Activated naive CD4-positive, alpha-beta T cell treated with anti-CD3 and anti-CD28 coated beads, Interleukin-2, amount 10 ng/mL, durations not matched to agents 7 days and 5 days (primary cell): ENCODE results near the gene FUZ.

ENCODE experiments used
- CTCF ChIA-PET: fragments of 350-600 bp; sonication (Branson Sonifier 250); formaldehyde crosslinking; loops from one replicate; lab custom pipeline; 2021; ENCODE audit warnings: antibody characterized with exemption; lab: Charles Lee
- DNase-seq: peaks from one replicate; pipeline ENCODE4 v3.0.0-alpha.2; 2020
- H3K27ac Mint-ChIP-seq: one replicate; pipeline ENCODE4 v1.8.0; 2021; ENCODE audit warnings: mild to moderate bottlenecking, moderate library complexity, mixed read lengths
- H3K27me3 Mint-ChIP-seq: one replicate; pipeline ENCODE4 v1.8.0; 2021; ENCODE audit warnings: mild to moderate bottlenecking, mixed read lengths
- H3K36me3 Mint-ChIP-seq: one replicate; pipeline ENCODE4 v1.8.0; 2021; ENCODE audit warnings: mixed read lengths
- H3K4me1 Mint-ChIP-seq: one replicate; pipeline ENCODE4 v1.8.0; 2021; ENCODE audit warnings: mixed read lengths
- H3K4me3 Mint-ChIP-seq: one replicate; pipeline ENCODE4 v1.8.0; 2021; ENCODE audit warnings: mild to moderate bottlenecking, moderate library complexity, mixed read lengths
- H3K9me3 Mint-ChIP-seq: one replicate; pipeline ENCODE4 v1.8.0; 2021; ENCODE audit warnings: mixed read lengths

Gene FUZ

DNA sequence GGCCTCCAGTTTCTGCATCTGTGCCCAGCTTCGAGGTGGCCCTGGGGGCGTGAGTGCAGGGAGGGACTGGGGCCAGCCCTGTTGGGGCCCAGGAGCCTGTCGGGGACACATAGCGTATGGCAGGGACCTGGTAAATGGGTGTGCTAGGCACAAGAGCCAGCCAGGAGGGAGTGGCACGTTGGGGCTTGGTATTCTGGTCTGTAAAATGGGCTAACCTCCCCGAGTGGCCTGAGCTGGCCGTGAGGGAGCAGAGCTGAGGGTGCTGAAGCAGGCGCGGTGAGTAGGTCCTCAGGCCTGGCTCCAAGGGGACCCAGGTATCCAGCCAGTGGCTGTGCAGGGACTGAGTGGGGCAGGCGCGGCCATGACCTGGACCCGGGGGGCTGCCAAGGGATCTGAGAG lies 42.2 kb upstream of the FUZ start:
- peaks cover 18% of the 10 kb centered on the region for H3K27me3 Mint-ChIP-seq
- no peak overlapping the region for H3K27ac Mint-ChIP-seq
- DNase-seq: no peak
- H3K4me3 Mint-ChIP-seq: no peak overlapping the region
- H3K4me1 Mint-ChIP-seq: peaks cover 14% of the 10 kb centered on the region
- no peaks in the 10 kb centered on the region for H3K9me3 Mint-ChIP-seq
- CTCF ChIA-PET: no interaction called here
- peaks cover 22% of the 10 kb centered on the region for H3K36me3 Mint-ChIP-seq

DNA sequence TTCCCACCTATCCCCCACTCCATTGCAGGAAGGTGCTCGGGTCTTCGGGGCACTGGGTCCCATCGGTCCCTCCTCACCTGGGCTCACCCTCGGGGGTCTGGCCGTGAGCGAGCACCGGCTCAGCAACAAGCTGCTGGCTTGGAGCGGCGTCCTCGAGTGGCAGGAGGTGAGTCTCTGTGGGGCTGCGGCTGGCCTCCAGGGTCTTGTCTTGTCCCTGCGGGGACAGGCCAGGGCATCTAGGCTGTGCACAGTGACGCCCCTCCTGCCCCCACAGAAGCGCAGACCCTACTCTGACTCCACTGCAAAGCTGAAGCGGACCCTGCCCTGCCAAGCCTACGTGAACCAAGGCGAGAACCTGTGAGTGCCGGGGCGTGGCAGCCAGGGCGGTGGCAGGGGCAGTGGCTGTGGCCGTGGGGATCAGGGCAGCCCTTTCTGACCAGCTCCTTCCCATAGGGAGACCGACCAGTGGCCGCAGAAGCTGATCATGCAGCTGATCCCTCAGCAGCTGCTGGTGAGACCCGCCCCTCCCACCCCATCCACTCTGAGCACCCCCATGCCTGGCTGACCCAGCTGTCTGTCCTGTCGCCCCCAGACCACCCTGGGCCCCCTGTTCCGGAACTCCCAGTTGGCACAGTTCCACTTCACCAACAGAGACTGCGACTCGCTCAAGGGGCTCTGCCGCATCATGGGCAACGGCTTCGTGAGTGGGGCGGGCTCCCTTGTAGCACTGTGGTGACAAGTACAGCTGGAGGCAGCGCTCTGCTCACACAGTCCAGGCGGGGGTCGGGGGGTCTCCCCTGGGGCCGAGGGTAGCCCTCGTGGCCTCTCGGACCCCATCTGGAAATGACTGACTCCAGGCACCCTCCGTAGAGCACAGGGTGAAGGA lies 41.5 kb upstream of the FUZ start:
- peaks cover 18% of the 10 kb centered on the region for H3K27me3 Mint-ChIP-seq
- H3K9me3 Mint-ChIP-seq: no peaks in the 10 kb centered on the region
- H3K27ac Mint-ChIP-seq: no peak overlapping the region
- no peak overlapping the region for H3K4me3 Mint-ChIP-seq
- no peak for DNase-seq
- CTCF ChIA-PET: interaction anchor here (1.0 kb wide), 1 partner anchor 12 kb away, joined by 3 read pairs; no protein-coding TSS in a partner anchor
- H3K36me3 Mint-ChIP-seq: peaks cover 19% of the 10 kb centered on the region
- H3K4me1 Mint-ChIP-seq: peaks cover 20% of the 10 kb centered on the region

- peaks cover 18% of the 10 kb centered on the region for H3K27me3 Mint-ChIP-seq
- H3K4me1 Mint-ChIP-seq: peaks cover 25% of the 10 kb centered on the region
- H3K27ac Mint-ChIP-seq: no peak overlapping the region
- CTCF ChIA-PET: interaction anchor here (1.0 kb wide), 1 partner anchor 12 kb away, joined by 3 read pairs; no protein-coding TSS in a partner anchor
- H3K4me3 Mint-ChIP-seq: peak overlapping the region; percentile 41
- peaks cover 22% of the 10 kb centered on the region for H3K36me3 Mint-ChIP-seq
- peaks cover 3% of the 10 kb centered on the region for H3K9me3 Mint-ChIP-seq
- no peak for DNase-seq
Measured at GRCh38 chr19:49853852-49854377, 40.8 kb upstream of the FUZ start.

DNA sequence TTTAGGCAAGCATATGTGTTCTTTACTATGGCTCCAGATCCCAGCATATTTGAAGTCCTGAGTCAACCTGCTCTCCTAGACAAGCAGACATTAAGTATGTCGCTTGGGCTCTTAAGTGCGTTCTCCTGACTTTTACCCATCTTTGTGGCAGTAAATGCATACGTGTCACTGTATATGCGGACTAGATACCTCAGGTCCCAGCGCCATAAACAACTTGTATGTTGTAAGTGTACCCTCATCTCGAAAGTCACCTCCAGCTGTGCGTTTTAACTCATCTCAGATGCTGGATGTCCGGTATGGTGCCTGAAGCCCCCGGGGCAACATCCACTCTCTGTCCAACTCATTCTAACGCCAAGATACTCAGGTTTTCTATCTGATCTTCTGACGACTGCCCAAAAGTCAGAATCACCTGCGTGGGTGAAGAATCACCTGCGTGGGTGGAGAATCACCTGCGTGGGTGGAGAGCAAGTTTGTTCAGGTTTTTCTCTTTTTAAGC lies 39.6 kb upstream of the FUZ start:
- H3K36me3 Mint-ChIP-seq: peaks cover 23% of the 10 kb centered on the region
- H3K9me3 Mint-ChIP-seq: peaks cover 3% of the 10 kb centered on the region
- CTCF ChIA-PET: no interaction called here
- peak overlapping the region; percentile 81 for H3K4me3 Mint-ChIP-seq
- no peak for DNase-seq
- peaks cover 38% of the 10 kb centered on the region for H3K4me1 Mint-ChIP-seq
- H3K27ac Mint-ChIP-seq: peak overlapping the region; percentile 84
- peaks cover 18% of the 10 kb centered on the region for H3K27me3 Mint-ChIP-seq

DNA sequence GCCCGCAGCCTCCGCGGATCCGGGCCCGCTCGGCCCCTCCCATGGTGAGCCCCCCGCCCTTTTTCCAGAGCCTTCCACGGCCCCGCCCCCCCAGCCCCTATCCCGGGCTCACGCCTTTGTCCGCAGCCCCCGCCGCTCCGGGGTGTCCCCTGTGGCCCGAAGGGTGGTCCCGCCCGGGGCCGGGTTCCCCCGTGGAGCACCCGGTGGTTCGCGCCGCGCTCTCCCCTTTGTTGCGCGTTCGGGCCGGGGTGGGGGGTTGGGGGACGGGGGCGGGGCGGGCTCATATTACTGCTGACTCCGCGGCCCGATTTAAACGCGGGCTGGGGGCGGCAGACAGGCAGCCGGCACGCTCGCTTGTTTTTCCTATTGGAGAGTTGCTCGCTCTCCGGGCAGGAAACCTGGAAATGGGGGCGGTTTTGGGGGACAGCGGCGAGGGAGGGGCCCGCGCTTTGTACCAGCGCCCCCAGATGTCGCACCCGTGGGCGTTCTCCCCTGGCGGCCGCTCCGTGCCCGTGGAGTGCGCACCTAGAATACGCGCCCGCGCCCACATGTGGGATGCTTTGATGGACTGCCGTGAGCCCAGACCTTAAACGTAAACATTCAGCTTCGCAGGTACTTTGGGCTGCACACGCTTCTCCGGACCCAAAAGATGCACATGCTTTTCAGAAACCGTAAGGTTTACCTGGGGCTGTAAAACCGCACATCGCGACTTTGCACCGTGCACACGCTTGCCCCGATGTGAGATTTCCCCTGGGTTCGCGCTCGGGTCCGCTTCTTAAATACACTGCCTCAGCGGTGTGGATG lies 38.6 kb upstream of the FUZ start:
- Mint-ChIP-seq H3K27me3 (peaks cover 18% of the 10 kb centered on the region), H3K4me1 (peaks cover 40% of the 10 kb centered on the region), H3K27ac (peak overlapping the region; percentile 84), H3K36me3 (peaks cover 17% of the 10 kb centered on the region), H3K4me3 (peak overlapping the region; percentile 81), H3K9me3 (peaks cover 3% of the 10 kb centered on the region)
- CTCF ChIA-PET: interaction anchor here (1.0 kb wide), 1 partner anchor 9 kb away, joined by 3 read pairs; no protein-coding TSS in a partner anchor
- DNase-seq: peak; percentile 58

DNA sequence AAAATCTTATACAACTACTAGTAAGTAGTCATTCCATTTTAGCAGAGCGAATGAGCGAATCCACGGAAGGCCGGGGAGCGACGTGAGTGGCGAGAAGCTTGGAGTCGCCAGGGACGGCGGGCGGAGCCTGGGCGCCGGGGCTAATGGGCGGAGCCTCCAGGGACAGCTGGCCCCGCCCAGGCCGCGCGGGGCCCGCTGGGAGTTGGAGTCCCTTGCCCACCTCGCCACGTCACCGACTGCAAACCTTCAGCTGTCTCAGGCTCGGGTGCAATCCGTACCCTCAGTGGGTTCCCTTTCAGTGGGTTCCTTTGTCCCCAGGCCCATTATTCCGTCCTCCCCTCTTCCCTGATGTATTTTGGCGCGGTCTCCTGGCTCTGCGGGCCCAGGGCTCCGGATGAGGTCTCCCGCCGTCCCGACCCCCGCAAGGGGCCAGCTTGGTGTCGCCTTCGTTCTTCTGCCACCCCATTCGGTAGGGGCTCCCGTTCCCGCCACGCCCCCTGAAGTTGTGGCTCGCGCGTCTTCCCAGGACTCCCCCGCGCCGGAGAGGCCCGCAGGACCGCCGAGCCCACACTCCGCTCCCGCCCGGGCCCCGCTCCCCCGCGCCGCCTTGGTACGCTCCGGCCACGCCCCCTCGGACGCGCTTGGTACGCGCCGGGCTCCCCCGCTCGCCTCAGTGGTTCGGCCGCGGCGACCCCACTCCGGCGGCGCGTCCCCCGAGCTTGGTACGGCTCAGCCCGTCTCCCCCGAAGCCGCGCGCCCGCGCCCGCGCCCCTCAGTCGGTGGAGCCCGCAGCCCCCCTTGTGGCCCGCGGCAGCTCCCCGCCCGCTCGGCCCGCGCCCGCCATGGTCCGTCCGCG lies 37.6 kb upstream of the FUZ start, which contains the start of gene PTOV1:
TSS of gene PTOV1 (plus strand) at position 673 of the 856 bp plus-strand sequence.
- peak; percentile 91 for DNase-seq
- CTCF ChIA-PET: interaction anchor here (0.9 to 1.4 kb wide), 3 partner anchors 13 to 134 kb away, joined by 3 read pairs; no protein-coding TSS in a partner anchor
- H3K36me3 Mint-ChIP-seq: peaks cover 16% of the 10 kb centered on the region
- peaks cover 21% of the 10 kb centered on the region for H3K27me3 Mint-ChIP-seq
- peak within 1 kb of the TSS; percentile 90 for H3K4me3 Mint-ChIP-seq
- H3K4me1 Mint-ChIP-seq: peaks cover 40% of the 10 kb centered on the region
- peak within 1 kb of the TSS; percentile 98 for H3K27ac Mint-ChIP-seq
- H3K9me3 Mint-ChIP-seq: peaks cover 3% of the 10 kb centered on the region

DNA sequence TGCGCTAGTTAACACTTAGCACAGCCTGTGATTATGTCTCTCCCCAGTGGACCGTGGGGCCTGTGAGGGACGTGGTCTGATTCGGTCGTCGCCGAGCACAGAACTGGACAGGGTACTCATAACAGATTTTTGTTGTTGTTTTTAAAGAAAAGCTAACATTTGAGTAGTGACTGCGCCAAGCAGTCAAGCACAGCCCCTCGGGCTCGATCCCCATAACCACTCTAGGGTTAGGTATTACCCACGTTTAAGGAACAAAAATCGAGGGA lies 37.1 kb upstream of the FUZ start:
- Mint-ChIP-seq H3K27ac (peak overlapping the region; percentile 98), H3K4me1 (peaks cover 40% of the 10 kb centered on the region), H3K36me3 (peaks cover 11% of the 10 kb centered on the region), H3K9me3 (peaks cover 3% of the 10 kb centered on the region), H3K27me3 (peaks cover 22% of the 10 kb centered on the region), H3K4me3 (peak overlapping the region; percentile 90)
- CTCF ChIA-PET: interaction anchor here (0.9 to 1.4 kb wide), 3 partner anchors 14 to 133 kb away, joined by 3 read pairs; no protein-coding TSS in a partner anchor
- DNase-seq: no peak

DNA sequence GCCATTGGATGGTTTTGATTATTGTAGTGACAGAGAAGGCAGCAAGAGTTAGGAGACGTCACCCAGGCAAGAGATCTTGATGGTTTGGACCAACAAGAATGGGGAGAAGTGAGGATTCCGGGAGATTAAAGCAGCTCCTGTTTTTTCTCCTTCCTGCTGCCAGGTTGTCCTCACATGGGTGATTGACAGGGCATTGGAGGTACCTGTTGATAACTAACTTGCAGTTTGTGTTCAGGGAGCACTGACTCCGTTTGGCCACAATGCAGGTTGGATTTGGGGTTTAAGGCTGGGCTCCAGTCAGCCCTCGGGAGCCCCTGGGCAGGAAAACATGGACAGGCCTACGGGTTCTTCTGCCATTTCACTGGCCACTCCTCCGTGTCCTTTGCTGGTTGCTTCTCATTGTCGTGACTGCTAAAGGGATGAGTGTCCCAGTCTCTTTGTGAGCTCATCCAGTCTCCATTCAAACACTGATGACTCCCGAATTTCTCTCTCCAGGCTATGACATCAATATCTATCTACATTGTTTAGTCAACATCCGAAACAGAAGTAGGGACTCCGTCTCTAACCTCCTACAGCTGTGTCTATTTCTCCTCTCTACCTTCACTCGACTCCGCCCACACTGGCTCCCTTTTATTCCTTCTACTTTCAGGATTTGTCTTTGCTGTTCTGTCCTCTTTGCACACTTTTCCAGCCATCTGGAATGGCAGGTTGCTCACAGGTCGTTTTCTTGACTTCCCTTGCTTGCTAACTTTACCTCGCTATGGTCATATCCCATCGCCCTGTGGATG lies 36.5 kb upstream of the FUZ start:
- Mint-ChIP-seq H3K27ac (peak overlapping the region; percentile 77), H3K36me3 (peaks cover 11% of the 10 kb centered on the region), H3K9me3 (peaks cover 3% of the 10 kb centered on the region), H3K27me3 (peaks cover 22% of the 10 kb centered on the region), H3K4me1 (peaks cover 40% of the 10 kb centered on the region), H3K4me3 (peak overlapping the region; percentile 90)
- DNase-seq: no peak
- CTCF ChIA-PET: interaction anchor here (0.9 to 1.4 kb wide), 3 partner anchors 14 to 132 kb away, joined by 3 read pairs; no protein-coding TSS in a partner anchor

DNA sequence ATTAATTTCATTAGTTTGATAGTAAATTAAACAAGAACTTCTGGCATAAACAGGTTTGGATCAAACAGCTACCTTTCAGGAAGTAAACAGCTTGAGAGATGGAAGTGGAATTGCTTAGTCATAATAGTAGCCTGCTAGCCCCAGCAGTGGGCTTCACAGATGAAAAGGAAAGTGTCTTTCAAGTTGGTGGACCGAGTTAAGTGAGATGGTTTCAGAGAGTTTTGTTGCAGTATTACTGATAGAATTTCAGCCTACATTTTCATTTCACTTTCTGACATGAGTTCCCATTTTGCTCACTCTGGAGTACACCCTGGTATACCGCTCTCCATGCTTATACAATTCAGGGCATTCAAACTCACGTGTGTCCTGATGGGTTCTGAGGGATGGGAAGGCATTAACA lies 35.8 kb upstream of the FUZ start:
- CTCF ChIA-PET: interaction anchor here (1.2 kb wide), 1 partner anchor 131 kb away, joined by 3 read pairs; no protein-coding TSS in a partner anchor
- DNase-seq: no peak
- peak overlapping the region; percentile 77 for H3K27ac Mint-ChIP-seq
- peaks cover 3% of the 10 kb centered on the region for H3K9me3 Mint-ChIP-seq
- peaks cover 11% of the 10 kb centered on the region for H3K36me3 Mint-ChIP-seq
- peak overlapping the region; percentile 60 for H3K4me3 Mint-ChIP-seq
- peaks cover 22% of the 10 kb centered on the region for H3K27me3 Mint-ChIP-seq
- peaks cover 40% of the 10 kb centered on the region for H3K4me1 Mint-ChIP-seq

GRCh38 chr19:49847731-49848696 lies 34.9 kb upstream of the FUZ start:
- Mint-ChIP-seq H3K27me3 (peaks cover 17% of the 10 kb centered on the region), H3K9me3 (peaks cover 3% of the 10 kb centered on the region), H3K4me1 (peaks cover 38% of the 10 kb centered on the region), H3K4me3 (peak overlapping the region; percentile 60), H3K27ac (peak overlapping the region; percentile 0), H3K36me3 (peaks cover 10% of the 10 kb centered on the region)
- CTCF ChIA-PET: interaction anchor here (1.2 kb wide), 2 partner anchors 71 to 130 kb away, joined by 3 to 4 read pairs; no protein-coding TSS in a partner anchor
- DNase-seq: peak; percentile 38

DNA sequence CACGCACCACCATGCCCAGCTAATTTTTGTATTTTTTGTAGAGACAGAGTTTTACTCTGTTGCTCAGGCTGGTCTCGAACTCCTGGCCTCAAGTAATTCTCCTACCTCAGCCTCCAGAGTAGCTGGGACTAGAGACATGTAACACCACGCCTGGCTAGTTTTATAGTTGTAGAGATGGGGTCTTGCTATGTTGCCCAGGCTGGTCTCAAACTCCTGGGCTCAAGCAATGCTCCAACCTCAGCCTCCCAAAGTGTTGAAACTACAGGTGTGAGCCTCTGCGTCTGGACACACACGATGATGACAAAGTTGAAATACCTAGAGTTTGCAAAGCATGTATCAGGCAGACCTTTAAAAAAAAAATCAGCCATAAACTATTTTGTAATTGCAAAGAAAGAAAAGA lies 33.3 kb upstream of the FUZ start:
- H3K4me3 Mint-ChIP-seq: no peak overlapping the region
- CTCF ChIA-PET: no interaction called here
- H3K27ac Mint-ChIP-seq: no peak overlapping the region
- H3K9me3 Mint-ChIP-seq: peaks cover 3% of the 10 kb centered on the region
- DNase-seq: no peak
- peaks cover 27% of the 10 kb centered on the region for H3K4me1 Mint-ChIP-seq
- peaks cover 4% of the 10 kb centered on the region for H3K36me3 Mint-ChIP-seq
- peaks cover 4% of the 10 kb centered on the region for H3K27me3 Mint-ChIP-seq
